Bronchial epithelial cell (primary cell): Measurements from ENCODE around the gene USP49. TPM values are rescaled to one million over a fixed set of nuclear protein-coding genes. Genes with fewer than 3 reads are reported as not detected.

Source experiments
- DNase-seq: peaks from one replicate; pipeline ENCODE4 v3.0.0-alpha.2; 2010; ENCODE audit warnings: low read depth
- FAIRE-seq: peaks from 2 replicates; lab custom pipeline; 2011; peaks lifted over from hg19 to GRCh38; lab: Jason Lieb, UNC
- H3K27me3 ChIP-seq: 2 replicates; pipeline ENCODE4 v1.5.1; 2011; ENCODE audit warnings: low read length; ENCODE audit not compliant: control insufficient read depth, insufficient read depth
- H3K36me3 ChIP-seq: 2 replicates; pipeline ENCODE4 v1.5.1; 2011; ENCODE audit warnings: low read length; ENCODE audit not compliant: control insufficient read depth, insufficient read depth
- H3K4me3 ChIP-seq: 2 replicates; pipeline ENCODE4 v1.5.1; 2011; ENCODE audit warnings: mild to moderate bottlenecking, low read depth, low read length, control low read depth
- CTCF ChIP-seq: IDR thresholded peaks from 2 replicates; pipeline ENCODE4 v1.5.1; 2011; ENCODE audit warnings: mild to moderate bottlenecking, moderate library complexity, low read length, control low read depth, inconsistent platforms; ENCODE audit not compliant: insufficient read depth, severe bottlenecking
- total RNA-seq: library from RNA; depleted of rRNA; stranded (reverse); fragments of >200 nt; gene quantifications from 2 replicates; pipeline ENCODE4 v1.2.1, GENCODE V29; 2014

USP49 gene
- total RNA-seq, 1 donor from 2014 or later = 1.6 TPM

- no peaks in the 10 kb centered on the region for H3K27me3 ChIP-seq
- DNase-seq = no peak
- TF ChIP-seq CTCF = no peak
- peaks cover 11% of the 10 kb centered on the region for H3K36me3 ChIP-seq
- no peak for FAIRE-seq
- peak overlapping the region; percentile 87 for H3K4me3 ChIP-seq
Observed at GRCh38 chr6:41940759-41941279, 45.6 kb upstream of the USP49 start.

- FAIRE-seq = no peak
- Histone ChIP-seq H3K36me3 (peaks cover 13% of the 10 kb centered on the region), H3K4me3 (peak overlapping the region; percentile 87), H3K27me3 (no peaks in the 10 kb centered on the region)
- TF ChIP-seq CTCF = no peak
- DNase-seq = no peak
Observed at GRCh38 chr6:41939848-41940758, 44.9 kb upstream of the USP49 start.

GRCh38 chr6:41939176-41939847 is 44.1 kb upstream of the USP49 start:
- Histone ChIP-seq H3K4me3 (no peak overlapping the region), H3K36me3 (peaks cover 15% of the 10 kb centered on the region), H3K27me3 (no peaks in the 10 kb centered on the region)
- FAIRE-seq (no peak), DNase-seq (no peak)
- TF ChIP-seq CTCF = no peak

DNA sequence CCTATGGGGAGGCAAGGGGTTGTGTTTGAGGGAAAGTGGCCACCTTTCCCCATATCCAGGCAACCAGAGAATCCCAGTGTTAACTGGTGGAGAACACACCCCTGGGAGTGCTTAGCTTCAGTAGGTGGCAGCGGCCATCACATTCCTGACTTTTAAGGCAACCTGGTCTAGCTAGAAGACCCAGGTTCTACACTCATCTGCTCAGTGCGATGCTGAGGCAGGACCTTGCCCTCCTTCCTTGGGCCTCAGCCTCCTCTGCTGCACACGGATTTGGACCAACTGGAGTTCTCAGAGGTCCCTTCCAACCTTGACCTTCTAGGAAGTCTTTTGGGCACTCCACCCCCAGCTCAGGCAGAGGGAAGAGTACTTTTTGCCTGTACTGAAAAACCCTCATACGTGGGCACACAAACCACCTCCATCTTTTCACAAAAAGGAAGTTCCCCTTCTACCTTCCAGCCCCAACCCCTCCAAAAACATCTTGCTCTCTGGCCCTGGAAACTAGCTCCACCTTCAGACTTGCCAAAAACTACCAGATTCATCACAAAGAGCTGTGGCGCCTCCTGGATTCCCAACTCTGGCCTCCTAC is 43.5 kb upstream of the USP49 start:
- Histone ChIP-seq H3K4me3 (no peak overlapping the region), H3K36me3 (peaks cover 15% of the 10 kb centered on the region)
- FAIRE-seq = no peak

More for the DNA sequence above, 43.5 kb upstream of the USP49 start:
- H3K27me3 ChIP-seq = no peaks in the 10 kb centered on the region
- TF ChIP-seq CTCF = no peak
- no peak for DNase-seq
